HepG2 (cell line): ENCODE data around the gene NDUFS4. TPM values are rescaled to one million over a fixed set of nuclear protein-coding genes. Genes with fewer than 3 reads are reported as not detected.

Experiments used
- ATAC-seq: fragments of 200-7000 bp; cut with Tn5 transposase; 3 replicates; pipeline ENCODE4 v1.9.1; 2020; ENCODE audit warnings: mild to moderate bottlenecking, moderate library complexity
- BruUV-seq: library from RNA; stranded (reverse); fragments of 400-500 nt; replicated peaks from 2 replicates; lab custom pipeline; 2021; lab: Mats Ljungman, UMichigan
- CTCF ChIA-PET: fragments of 300-600 bp; formaldehyde crosslinking; extraction: SDS; loops from one replicate; lab custom pipeline; 2021; ENCODE audit warnings: low total read pairs, inconsistent platforms, low intra/inter-chr PET ratio; lab: Yijun Ruan, JAX
- POLR2A ChIA-PET: fragments of 350-600 bp; sonication (Branson Sonifier 250); formaldehyde crosslinking; loops from one replicate; lab custom pipeline; 2020; ENCODE audit warnings: antibody characterized with exemption, inconsistent platforms; lab: Yijun Ruan, JAX
- DNase-seq: peaks from one replicate; pipeline ENCODE4 v3.0.0-alpha.2; 2015; ENCODE audit warnings: low spot score
- FAIRE-seq: peaks from 3 replicates; lab custom pipeline; 2011; peaks lifted over from hg19 to GRCh38; lab: Jason Lieb, UNC
- H2AFZ ChIP-seq: one replicate; pipeline ENCODE4 v1.6.1; 2011; ENCODE audit warnings: low read length, inconsistent platforms
- H3K27ac ChIP-seq: fragments of 300-600 bp; 3 replicates; pipeline ENCODE4 v1.8.0; 2011; ENCODE audit warnings: mixed run types, mild to moderate bottlenecking, mixed read lengths, low read length, inconsistent platforms; ENCODE audit not compliant: insufficient read depth; ENCODE audit errors: extremely low read length
- H3K27me3 ChIP-seq, 2 experiments: fragments of 200-600 bp in 1 of 2; 2 replicates in 1 of 2; 3 replicates in 1 of 2; pipeline versions ENCODE4 v1.6.0 to v1.8.0; 2011; ENCODE audit warnings: low read length in 2 of 2, mild to moderate bottlenecking in 2 of 2, moderate library complexity in 2 of 2, inconsistent platforms in 1 of 2; ENCODE audit not compliant: insufficient read depth in 2 of 2, control insufficient read depth in 1 of 2
- H3K36me3 ChIP-seq, 2 experiments: fragments of 200-600 bp in 1 of 2; replicated peaks in 1 of 2; 2 replicates in 1 of 2; 3 replicates in 1 of 2; pipeline versions ENCODE4 v1.5.1 to v1.8.0; 2011; ENCODE audit warnings: low read length in 2 of 2, inconsistent platforms in 1 of 2; ENCODE audit not compliant: insufficient read depth in 2 of 2, control insufficient read depth in 1 of 2
- H3K4me1 ChIP-seq: 2 replicates; pipeline ENCODE4 v1.5.1; 2012; ENCODE audit warnings: low read length, inconsistent platforms; ENCODE audit not compliant: insufficient read depth
- H3K4me2 ChIP-seq: 2 replicates; pipeline ENCODE4 v1.6.0; 2011; ENCODE audit warnings: low read depth, low read length, inconsistent platforms
- H3K4me3 ChIP-seq, 3 experiments: fragments of 200-600 bp in 1 of 3; sonication (generic), shearing (Covaris generic) in 1 of 3; replicated peaks in 1 of 3; 2 replicates each; pipeline ENCODE4 v1.5.1; 2011 to 2016; ENCODE audit warnings: low read length in 3 of 3, inconsistent platforms in 2 of 3, low read depth in 2 of 3, mild to moderate bottlenecking in 2 of 3, control low read depth in 1 of 3, mixed read lengths in 1 of 3; ENCODE audit not compliant: insufficient read depth in 1 of 3
- H3K79me2 ChIP-seq: one replicate; pipeline ENCODE4 v1.6.1; 2011; ENCODE audit warnings: low read length, inconsistent platforms; ENCODE audit not compliant: insufficient read depth
- H3K9ac ChIP-seq: 2 replicates; pipeline ENCODE4 v1.6.0; 2011; ENCODE audit warnings: mild to moderate bottlenecking, low read depth, low read length, inconsistent platforms; ENCODE audit not compliant: insufficient read depth
- H3K9me3 ChIP-seq: 2 replicates; pipeline ENCODE4 v1.5.1; 2012; ENCODE audit warnings: mild to moderate bottlenecking, low read length
- H4K20me1 ChIP-seq: 2 replicates; pipeline ENCODE4 v1.6.0; 2011; ENCODE audit warnings: inconsistent platforms, mild to moderate bottlenecking, low read length, moderate library complexity; ENCODE audit not compliant: insufficient read depth
- ELF1 ChIP-seq: sonication (generic); formaldehyde crosslinking; IDR thresholded peaks from 2 replicates; pipeline ENCODE4 v1.4.0; 2020; ENCODE audit warnings: missing genetic modification reagents
- FOXA3 ChIP-seq: IDR thresholded peaks from 2 replicates; pipeline ENCODE4 v1.6.1; 2016; ENCODE audit warnings: missing genetic modification reagents, missing compliant biosample characterization
- GTF3A ChIP-seq: sonication (generic); formaldehyde crosslinking; conservative IDR thresholded peaks from 2 replicates; pipeline ENCODE4 v1.4.0; 2020; ENCODE audit warnings: mild to moderate bottlenecking, missing genetic modification reagents
- HNRNPH1 ChIP-seq: fragments of 200-400 bp; formaldehyde crosslinking; optimal IDR thresholded peaks from 2 replicates; pipeline ENCODE3; 2017; ENCODE audit warnings: mild to moderate bottlenecking, low read depth, low read length
- KAT8 ChIP-seq: IDR thresholded peaks from 2 replicates; pipeline ENCODE4 v1.6.1; 2016; ENCODE audit warnings: missing genetic modification reagents, missing compliant biosample characterization
- MTF2 ChIP-seq: sonication (generic); formaldehyde crosslinking; IDR thresholded peaks from 2 replicates; pipeline ENCODE4 v1.5.0; 2020; ENCODE audit warnings: missing genetic modification reagents, borderline replicate concordance
- NFATC3 ChIP-seq: sonication (generic); formaldehyde crosslinking; IDR thresholded peaks from 2 replicates; pipeline ENCODE4 v1.5.1; 2020; ENCODE audit warnings: mild to moderate bottlenecking, missing genetic modification reagents
- PITX1 ChIP-seq: sonication (generic); formaldehyde crosslinking; IDR thresholded peaks from 2 replicates; pipeline ENCODE4 v1.5.1; 2020; ENCODE audit warnings: mild to moderate bottlenecking, missing genetic modification reagents
- XRCC5 ChIP-seq: fragments of 200-400 bp; formaldehyde crosslinking; optimal IDR thresholded peaks from 2 replicates; pipeline ENCODE3; 2017; ENCODE audit warnings: mild to moderate bottlenecking, low read length
- ZNF674 ChIP-seq: sonication (generic); formaldehyde crosslinking; IDR thresholded peaks from 2 replicates; pipeline ENCODE4 v1.5.0; 2020; ENCODE audit warnings: low read depth, mild to moderate bottlenecking, missing genetic modification reagents
- ZSCAN20 ChIP-seq: sonication (generic); formaldehyde crosslinking; IDR thresholded peaks from 2 replicates; pipeline ENCODE4 v1.4.0; 2020; ENCODE audit warnings: missing genetic modification reagents, mild to moderate bottlenecking, borderline replicate concordance
- ZSCAN22 ChIP-seq: sonication (generic); formaldehyde crosslinking; IDR thresholded peaks from 2 replicates; pipeline ENCODE4 v1.4.0; 2020; ENCODE audit warnings: mild to moderate bottlenecking, missing genetic modification reagents
- WGBS: methylation state at CpG from one replicate; pipeline ENCODE4 v1.1.6; 2017; ENCODE audit warnings: low lambda C conversion rate; 5-methylcytosine and 5-hydroxymethylcytosine counted together
- in situ Hi-C: cut with HindIII; loops from 2 replicates; pipeline ENCODE4 v1.10.0; 2017; ENCODE audit warnings: low pct_unique_long_range_greater_than_20kb; ENCODE audit not compliant: extremely low pct_ligation_motif_present
- intact Hi-C: fragments of 100-400 bp; cut with micrococcal nuclease; formaldehyde crosslinking; loops from one replicate; pipeline ENCODE4 v1.10.0; 2022; ENCODE audit not compliant: unreplicated experiment
- polyA plus RNA-seq, 8 experiments: library from polyadenylated mRNA; depleted of rRNA in 3 of 8; stranded (reverse) in 7 of 8; unstranded in 1 of 8; fragments of >200 nt; fragmentation: Illumina TruSeq in 4 of 8; extraction: Trizol in 4 of 8; gene quantifications; 2 replicates each; pipeline versions ENCODE4 v1.2.1 to v1.2.3, GENCODE V29; 2011 to 2016; ENCODE audit warnings: low read depth in 4 of 8, missing spikeins in 1 of 8, mixed read lengths in 1 of 8; ENCODE audit not compliant: insufficient read depth in 1 of 8
- total RNA-seq, 5 experiments: library from RNA; depleted of rRNA; stranded (reverse); fragments of >200 nt; fragmentation: Illumina TruSeq; extraction: Trizol; gene quantifications; 2 replicates each; pipeline ENCODE4 v1.2.3, GENCODE V29; 2016; ENCODE audit warnings: low read depth in 1 of 5
- TF ChIP-seq, protein P1 (sequence below): IDR thresholded peaks from 2 replicates; pipeline ENCODE4 v1.6.1; 2016; ENCODE audit warnings: low read depth, control low read depth
- TF ChIP-seq, protein P2 (sequence below): IDR thresholded peaks from 2 replicates; pipeline ENCODE4 v1.6.1; 2016; ENCODE audit warnings: low read depth, missing genetic modification reagents, missing compliant biosample characterization
- TF ChIP-seq, protein P3 (sequence below): sonication (generic); formaldehyde crosslinking; IDR thresholded peaks from 2 replicates; pipeline ENCODE4 v1.5.0; 2020; ENCODE audit warnings: mild to moderate bottlenecking, missing genetic modification reagents
- TF ChIP-seq, protein P4 (sequence below): sonication (generic); formaldehyde crosslinking; IDR thresholded peaks from 2 replicates; pipeline ENCODE4 v1.5.0; 2020; ENCODE audit warnings: missing genetic modification reagents, mild to moderate bottlenecking, borderline replicate concordance

The NDUFS4 gene
- total and polyA plus RNA-seq, 2 of the 13 experiments (the other 11 are each of a cell fraction or from before 2014, with no cell fraction given), result 121 to 126 TPM

DNA sequence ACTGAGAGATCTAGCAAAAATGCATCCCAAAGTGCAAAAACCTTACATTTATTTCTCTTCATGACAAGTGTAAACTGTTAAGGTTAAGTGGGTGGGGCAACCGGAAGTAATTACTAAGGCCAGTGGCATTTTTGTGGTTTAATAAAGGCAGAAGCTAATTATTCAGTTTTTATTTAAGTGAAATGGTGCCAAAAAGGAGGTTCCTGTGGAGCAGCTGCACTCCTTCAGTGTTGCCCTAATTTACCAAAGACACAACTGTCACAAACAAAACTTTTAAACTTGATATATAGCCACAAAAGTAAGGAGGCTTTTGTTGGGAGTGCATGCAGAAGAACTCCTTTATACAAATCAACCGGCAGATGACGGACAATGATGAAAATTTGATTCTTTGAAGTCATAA is 81.6 kb downstream of the NDUFS4 start (continued):
- TF ChIP-seq, protein P1, sequence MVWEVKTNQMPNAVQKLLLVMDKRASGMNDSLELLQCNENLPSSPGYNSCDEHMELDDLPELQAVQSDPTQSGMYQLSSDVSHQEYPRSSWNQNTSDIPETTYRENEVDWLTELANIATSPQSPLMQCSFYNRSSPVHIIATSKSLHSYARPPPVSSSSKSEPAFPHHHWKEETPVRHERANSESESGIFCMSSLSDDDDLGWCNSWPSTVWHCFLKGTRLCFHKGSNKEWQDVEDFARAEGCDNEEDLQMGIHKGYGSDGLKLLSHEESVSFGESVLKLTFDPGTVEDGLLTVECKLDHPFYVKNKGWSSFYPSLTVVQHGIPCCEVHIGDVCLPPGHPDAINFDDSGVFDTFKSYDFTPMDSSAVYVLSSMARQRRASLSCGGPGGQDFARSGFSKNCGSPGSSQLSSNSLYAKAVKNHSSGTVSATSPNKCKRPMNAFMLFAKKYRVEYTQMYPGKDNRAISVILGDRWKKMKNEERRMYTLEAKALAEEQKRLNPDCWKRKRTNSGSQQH (CRISPR knock-in tag), result no peak
- TF ChIP-seq, protein P2, sequence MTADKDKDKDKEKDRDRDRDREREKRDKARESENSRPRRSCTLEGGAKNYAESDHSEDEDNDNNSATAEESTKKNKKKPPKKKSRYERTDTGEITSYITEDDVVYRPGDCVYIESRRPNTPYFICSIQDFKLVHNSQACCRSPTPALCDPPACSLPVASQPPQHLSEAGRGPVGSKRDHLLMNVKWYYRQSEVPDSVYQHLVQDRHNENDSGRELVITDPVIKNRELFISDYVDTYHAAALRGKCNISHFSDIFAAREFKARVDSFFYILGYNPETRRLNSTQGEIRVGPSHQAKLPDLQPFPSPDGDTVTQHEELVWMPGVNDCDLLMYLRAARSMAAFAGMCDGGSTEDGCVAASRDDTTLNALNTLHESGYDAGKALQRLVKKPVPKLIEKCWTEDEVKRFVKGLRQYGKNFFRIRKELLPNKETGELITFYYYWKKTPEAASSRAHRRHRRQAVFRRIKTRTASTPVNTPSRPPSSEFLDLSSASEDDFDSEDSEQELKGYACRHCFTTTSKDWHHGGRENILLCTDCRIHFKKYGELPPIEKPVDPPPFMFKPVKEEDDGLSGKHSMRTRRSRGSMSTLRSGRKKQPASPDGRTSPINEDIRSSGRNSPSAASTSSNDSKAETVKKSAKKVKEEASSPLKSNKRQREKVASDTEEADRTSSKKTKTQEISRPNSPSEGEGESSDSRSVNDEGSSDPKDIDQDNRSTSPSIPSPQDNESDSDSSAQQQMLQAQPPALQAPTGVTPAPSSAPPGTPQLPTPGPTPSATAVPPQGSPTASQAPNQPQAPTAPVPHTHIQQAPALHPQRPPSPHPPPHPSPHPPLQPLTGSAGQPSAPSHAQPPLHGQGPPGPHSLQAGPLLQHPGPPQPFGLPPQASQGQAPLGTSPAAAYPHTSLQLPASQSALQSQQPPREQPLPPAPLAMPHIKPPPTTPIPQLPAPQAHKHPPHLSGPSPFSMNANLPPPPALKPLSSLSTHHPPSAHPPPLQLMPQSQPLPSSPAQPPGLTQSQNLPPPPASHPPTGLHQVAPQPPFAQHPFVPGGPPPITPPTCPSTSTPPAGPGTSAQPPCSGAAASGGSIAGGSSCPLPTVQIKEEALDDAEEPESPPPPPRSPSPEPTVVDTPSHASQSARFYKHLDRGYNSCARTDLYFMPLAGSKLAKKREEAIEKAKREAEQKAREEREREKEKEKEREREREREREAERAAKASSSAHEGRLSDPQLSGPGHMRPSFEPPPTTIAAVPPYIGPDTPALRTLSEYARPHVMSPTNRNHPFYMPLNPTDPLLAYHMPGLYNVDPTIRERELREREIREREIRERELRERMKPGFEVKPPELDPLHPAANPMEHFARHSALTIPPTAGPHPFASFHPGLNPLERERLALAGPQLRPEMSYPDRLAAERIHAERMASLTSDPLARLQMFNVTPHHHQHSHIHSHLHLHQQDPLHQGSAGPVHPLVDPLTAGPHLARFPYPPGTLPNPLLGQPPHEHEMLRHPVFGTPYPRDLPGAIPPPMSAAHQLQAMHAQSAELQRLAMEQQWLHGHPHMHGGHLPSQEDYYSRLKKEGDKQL, result no peak
- TF ChIP-seq FOXA3 (CRISPR knock-in tag) (no peak), PITX1 (CRISPR knock-in tag) (no peak), NFATC3 (CRISPR knock-in tag) (no peak)
- TF ChIP-seq, all 625 proteins: peak for 0

- ATAC-seq (no peak), DNase-seq (no peak)
- no peak for TF ChIP-seq KAT8 (CRISPR knock-in tag)
- TF ChIP-seq XRCC5, result no peak
- TF ChIP-seq, protein P3, sequence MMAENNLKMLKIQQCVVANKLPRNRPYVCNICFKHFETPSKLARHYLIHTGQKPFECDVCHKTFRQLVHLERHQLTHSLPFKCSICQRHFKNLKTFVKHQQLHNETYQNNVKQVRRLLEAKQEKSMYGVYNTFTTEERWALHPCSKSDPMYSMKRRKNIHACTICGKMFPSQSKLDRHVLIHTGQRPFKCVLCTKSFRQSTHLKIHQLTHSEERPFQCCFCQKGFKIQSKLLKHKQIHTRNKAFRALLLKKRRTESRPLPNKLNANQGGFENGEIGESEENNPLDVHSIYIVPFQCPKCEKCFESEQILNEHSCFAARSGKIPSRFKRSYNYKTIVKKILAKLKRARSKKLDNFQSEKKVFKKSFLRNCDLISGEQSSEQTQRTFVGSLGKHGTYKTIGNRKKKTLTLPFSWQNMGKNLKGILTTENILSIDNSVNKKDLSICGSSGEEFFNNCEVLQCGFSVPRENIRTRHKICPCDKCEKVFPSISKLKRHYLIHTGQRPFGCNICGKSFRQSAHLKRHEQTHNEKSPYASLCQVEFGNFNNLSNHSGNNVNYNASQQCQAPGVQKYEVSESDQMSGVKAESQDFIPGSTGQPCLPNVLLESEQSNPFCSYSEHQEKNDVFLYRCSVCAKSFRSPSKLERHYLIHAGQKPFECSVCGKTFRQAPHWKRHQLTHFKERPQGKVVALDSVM (CRISPR knock-in tag), result no peak
- TF ChIP-seq, protein P4, sequence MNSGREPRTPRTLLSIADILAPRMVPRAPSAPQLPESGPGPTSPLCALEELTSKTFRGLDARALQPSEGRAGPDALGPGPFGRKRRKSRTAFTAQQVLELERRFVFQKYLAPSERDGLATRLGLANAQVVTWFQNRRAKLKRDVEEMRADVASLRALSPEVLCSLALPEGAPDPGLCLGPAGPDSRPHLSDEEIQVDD (CRISPR knock-in tag), result no peak
- no peak for TF ChIP-seq GTF3A (CRISPR knock-in tag)
- no peak for TF ChIP-seq ZSCAN22
- no peak for TF ChIP-seq ZNF674 (CRISPR knock-in tag)
- no peak for TF ChIP-seq HNRNPH1
- TF ChIP-seq ZSCAN20 (CRISPR knock-in tag), result no peak
- TF ChIP-seq ELF1 (CRISPR knock-in tag), result no peak
- no peak for TF ChIP-seq MTF2 (CRISPR knock-in tag)
Measured at GRCh38 chr5:53643445-53643844, 83.0 kb downstream of the NDUFS4 start.

More at GRCh38 chr5:53643445-53643844, 83.0 kb downstream of the NDUFS4 start:
- no peaks in the 10 kb centered on the region for H3K9me3 ChIP-seq
- H4K20me1 ChIP-seq, result no peaks in the 10 kb centered on the region
- no TSS peak for BruUV-seq
- H3K9ac ChIP-seq, result no peak overlapping the region
- FAIRE-seq, result no peak
- no peak overlapping the region for H3K4me3 ChIP-seq
- H3K27me3 ChIP-seq, result no peaks in the 10 kb centered on the region
- ChIA-PET POLR2A (no interaction called here), CTCF (no interaction called here)
- no peak overlapping the region for H2AFZ ChIP-seq
- WGBS, result 97% methylated on average over 4 of the region's 4 CpGs
- intact Hi-C loops, result no loop called here
- peaks cover 0 to 5% of the 10 kb centered on the region in 2 experiments; a peak in 3 of 5 replicates for H3K36me3 ChIP-seq
- H3K79me2 ChIP-seq, result no peaks in the 10 kb centered on the region
- in situ Hi-C loops, result no loop called here
- H3K27ac ChIP-seq, result no peak overlapping the region
- no peak overlapping the region for H3K4me2 ChIP-seq
- peaks cover 7% of the 10 kb centered on the region; the same call in 1 of the 2 replicates for H3K4me1 ChIP-seq
